Endothelial cell of hepatic sinusoid (primary cell): ENCODE data around the gene COA6.
"Not testable (repeated sequence)": the region's sequence is repeated elsewhere in the genome, so short reads cannot be mapped to it uniquely, and the experiment has no call there.

ENCODE experiments used
- in situ Hi-C: cut with HindIII; loops from 2 replicates; pipeline ENCODE4 v1.10.0; 2017; ENCODE audit warnings: low sequenced_read_pairs

The COA6 gene, protein sequence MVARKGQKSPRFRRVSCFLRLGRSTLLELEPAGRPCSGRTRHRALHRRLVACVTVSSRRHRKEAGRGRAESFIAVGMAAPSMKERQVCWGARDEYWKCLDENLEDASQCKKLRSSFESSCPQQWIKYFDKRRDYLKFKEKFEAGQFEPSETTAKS

DNA sequence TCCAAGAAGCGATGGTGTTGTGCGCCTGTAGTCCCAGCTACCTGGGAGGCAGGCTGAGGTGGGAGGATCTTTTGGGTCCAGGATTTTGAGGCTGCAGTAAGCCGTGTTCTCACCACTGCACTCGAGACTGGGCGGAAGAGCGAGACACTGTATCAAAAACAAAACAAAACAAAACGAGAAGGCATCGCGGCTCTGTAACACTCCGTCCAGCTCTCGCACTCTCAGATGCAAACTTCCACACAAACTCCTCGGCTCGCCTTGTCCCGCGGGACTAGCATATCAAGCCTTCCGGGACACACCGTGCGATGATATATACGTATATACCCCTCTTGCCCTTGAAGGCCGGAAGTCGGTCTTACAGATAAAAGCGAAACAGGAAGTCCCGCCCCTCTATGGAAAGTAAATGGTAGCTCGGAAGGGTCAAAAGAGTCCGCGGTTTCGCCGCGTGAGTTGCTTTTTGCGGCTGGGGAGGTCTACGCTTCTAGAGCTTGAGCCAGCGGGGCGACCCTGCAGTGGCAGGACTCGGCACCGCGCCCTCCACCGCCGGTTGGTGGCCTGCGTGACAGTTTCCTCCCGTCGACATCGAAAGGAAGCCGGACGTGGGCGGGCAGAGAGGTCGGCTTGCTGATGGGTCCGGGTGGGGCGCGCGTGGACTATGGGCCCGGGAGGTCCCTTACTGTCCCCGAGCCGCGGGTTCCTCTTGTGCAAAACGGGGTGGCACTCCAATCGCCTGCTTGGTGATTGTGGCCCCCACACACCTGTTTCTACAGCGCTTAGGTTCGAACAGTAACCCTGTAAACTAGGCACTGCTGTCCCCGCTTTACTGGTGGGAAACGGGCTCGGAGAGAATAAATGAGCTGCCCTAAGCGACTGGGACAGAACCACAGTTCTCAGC is at the start of gene COA6:
Gene COA6 (plus strand): TSS at position 393 of the 895 bp plus-strand sequence. CDS start 11 bp downstream, at position 404.
- in situ Hi-C loops: no loop called here

DNA sequence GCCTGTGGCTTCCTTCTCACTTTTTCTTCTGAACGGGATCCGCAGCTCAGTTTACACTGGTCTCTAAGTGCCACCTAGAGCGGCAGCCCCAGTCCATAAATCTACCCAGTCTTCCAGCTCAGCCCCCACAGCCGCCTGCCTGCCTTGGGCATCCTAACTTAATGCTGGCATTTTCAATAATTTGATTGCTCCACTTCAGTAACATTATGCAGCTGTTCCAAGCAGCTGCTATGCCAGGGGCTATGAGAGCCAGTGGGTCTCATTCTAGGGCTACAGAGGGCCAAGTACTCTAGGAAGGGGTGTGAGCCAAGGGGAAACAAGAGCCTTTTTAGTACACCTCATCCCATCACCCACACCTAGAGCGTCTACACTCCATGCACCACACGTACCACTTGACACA is 48.4 kb upstream of the COA6 start:
- in situ Hi-C loops: no loop called here

DNA sequence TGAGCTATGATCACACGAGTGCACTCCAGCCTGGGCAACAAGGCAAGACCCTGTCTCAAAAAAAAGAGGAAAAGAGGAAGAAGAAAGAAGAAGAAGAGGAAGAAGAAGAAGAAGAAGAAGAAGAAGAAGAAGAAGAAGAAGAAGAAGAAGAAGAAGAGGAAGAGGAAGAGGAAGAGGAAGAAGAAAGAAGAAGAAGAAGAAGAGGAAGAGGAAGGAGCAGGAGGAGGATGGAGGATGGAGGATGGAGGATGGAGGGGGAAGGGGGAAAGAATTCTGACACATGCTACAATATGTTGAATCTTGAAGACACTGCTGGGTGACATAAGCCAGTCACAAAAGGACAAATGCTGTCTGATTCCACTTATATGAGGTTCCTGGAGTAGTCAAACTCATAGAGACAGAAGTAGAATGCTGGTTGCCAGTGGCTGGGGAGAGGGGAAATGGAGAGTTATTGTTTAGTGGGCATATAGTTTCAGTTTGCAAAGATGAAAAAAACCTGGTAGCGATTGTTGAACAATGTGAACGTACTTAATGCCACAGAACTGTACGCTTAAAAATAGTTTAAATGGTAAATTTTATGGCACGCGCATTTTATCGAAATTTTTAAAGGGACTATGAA is 47.3 kb upstream of the COA6 start:
- in situ Hi-C loops: no loop called here

DNA sequence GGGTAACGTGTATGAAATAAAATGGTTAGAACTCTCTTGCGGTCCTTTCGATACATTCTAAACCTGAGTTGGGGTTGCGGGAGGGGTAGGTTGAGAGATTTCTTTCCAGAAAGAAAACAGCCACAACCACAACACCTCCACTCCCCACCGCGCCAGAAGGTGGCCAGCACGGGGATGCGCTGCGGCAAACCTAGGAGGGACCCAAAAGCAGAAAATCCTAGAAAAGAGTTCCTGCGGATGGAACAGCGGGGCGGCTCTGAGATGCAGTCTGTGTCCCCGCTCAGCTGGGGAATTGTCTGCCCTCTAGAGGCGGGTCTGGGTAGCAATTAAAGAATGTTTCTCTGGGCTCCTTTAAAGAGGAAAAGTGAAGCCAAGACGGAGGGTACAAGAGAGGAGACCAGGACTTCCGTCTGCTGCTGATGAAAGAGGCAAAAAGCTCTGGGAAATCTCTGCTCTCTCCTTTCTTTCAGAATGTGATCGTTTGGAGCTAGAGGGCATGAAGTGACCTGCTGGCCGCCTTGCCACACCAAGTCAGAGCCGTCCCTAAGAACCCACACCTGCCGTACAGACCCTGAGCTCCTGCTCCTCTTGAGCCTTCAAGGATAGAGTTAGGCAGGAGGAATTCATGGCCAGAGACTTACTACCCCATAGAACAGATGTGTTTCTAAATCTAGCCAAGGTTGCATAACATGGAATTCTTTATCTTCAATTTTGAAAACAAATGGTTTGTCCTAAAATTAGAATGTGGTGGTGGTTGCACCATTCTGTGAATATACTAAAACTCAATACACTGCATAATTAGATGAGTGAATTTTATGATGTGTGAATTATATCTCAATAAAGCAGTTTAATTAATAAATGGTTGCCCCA is 46.5 kb upstream of the COA6 start:
- in situ Hi-C loops: no loop called here

DNA sequence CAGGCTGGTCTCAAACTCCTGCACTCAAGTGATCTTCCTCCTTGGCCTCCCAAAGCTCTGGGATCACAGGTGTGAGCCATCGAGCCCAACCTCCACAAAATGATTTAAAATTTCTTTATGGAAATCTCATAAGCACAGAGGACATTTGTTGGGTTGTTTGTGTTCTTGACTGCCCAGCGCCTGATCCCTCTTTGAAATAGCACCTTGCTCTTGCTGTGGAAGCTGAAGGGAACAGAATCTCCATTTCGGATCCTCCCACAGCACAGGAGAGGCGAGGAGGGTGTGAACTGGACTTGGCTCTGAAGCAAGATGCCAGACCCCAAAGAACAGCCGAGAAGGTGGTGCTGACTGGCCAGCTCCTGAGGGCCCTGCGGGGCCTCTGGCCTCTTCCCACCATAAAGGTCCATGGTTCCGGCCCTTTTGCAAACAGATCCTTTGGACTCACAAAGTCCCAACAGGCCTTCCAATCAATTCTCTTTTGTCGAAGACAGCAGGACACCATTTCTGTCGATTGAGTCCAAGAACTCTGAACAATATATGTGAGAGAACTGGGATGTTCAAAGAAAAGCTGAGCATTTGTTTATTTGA is 45.6 kb upstream of the COA6 start:
- in situ Hi-C loops: no loop called here

DNA sequence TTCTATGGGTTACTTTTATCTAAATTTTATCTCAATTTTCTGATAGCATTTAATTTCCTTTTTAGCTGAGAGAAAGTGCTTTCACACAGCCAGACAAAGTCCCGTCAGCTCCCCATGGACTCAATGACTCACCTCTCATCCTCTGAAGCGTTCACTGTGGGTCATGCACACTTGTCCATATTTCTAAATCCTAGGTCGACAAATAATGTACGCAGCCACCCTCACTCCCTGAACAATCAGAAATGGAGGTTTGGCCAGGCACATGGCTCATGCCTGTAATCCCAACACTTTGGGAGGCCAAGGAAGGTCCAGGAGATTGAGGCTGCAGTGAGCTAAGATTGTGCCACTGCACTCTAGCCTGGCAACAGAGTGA is 42.4 kb upstream of the COA6 start:
- in situ Hi-C loops: no loop called here

DNA sequence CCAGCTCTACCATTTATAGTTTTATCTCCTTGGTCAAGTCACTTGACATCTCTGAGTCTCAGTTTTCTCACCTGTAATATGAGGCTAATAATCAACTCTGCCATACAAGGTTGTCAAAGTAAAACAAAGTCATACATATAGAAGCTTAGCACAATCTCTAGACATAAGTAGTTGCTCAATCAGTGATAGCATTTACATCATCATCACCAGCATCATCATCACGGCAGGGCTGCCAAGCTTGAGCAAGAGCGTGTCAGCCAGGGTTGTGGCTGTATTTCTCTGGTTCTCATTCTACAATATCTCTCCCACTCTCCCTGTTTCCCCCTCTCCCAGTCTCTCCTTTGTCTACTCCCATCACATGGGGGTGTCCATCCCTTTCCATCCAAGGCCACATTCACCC is 41.7 kb upstream of the COA6 start:
- in situ Hi-C loops: no loop called here

DNA sequence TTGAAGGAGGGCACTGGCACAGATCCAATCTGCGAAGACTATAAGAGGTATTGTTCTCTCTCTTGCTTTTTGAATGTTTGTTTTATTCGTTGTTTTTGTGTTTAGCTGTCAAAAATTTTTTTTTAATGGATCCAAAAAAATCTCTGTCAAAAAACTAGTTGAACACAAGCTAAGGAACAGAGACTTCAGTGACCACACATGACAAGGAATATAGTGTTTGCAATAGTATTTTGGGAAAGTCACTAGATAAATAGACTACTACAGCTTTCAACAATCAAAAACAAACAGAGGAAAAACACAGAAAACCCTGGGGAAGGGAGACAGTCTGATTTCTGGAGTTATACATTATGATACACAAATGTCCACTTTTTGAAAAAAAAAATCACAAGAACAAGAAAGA is 36.9 kb upstream of the COA6 start:
- in situ Hi-C loops: no loop called here

DNA sequence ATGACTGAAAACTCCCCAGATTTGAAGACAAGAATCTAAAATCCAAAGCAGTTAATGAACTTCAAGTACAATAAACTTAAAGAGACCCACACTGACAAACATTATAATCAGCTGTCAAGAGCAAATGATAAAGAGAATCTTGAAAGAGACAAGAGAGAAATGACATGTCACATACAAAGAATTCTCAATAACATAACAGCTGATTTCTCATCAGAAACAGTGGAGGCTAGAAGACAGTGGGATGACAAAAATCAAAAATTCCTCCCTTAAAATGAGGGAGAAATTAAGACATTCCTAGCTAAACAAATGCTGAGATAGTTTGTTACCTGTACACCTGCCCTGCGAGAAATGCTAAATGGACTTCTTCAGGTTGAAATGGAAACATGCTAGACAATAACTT is 36.0 kb upstream of the COA6 start:
- in situ Hi-C loops: no loop called here

DNA sequence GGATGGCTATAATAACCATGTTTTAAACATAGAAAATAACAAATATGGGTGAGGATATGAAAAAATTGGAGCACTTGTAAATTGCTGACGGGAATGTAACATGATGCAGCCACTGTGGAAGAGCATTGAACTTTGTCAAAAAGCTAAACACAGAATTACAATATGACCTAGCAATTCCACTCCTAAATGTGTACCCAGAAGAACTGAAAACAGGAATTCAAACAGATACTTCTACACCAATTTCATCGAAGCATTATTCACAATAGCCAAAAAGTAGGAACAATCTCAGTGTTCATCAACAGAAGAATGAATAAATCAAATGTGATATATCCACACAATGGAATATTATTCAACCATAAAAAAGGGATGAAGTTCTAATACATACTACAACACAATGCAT is 32.7 kb upstream of the COA6 start:
- in situ Hi-C loops: no loop called here

DNA sequence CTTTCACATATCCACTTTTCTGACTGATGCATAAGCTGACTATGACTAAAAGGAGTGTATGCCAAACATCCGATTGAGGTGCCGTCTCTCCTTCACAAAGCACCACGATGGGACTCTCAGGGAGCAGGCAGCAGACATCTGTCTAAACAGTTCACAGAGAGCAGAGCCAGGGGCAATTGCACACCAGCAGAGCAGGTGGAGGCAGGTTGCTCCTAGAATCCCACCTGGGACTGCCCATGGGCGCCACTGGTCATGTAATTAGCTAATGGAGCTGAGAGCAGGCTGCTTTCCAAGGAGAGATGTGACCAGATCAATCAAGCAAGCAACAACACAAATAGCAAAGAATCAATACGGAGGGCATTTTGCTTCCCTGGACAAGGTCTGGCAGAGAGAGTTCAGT is 30.5 kb upstream of the COA6 start:
- in situ Hi-C loops: no loop called here

DNA sequence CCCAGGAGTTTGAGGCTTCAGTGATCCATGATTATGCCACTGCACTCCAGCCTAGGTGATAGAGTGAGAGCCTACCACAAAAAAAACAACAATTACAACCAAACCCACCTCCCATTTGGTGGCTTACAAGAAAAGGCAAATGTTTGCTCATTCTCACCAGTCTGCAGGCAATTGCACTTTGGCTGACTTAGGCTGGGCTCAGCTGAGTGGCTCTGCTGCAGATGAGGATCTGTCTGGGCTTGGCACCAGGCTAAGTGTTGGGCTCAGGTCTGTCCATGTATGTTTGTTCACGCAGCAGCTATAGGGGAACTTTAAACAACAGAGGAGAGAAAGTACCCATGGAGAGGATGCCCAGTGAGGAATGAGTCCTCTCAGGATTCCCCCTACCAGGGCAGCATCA is 28.0 kb upstream of the COA6 start:
- in situ Hi-C loops: no loop called here

DNA sequence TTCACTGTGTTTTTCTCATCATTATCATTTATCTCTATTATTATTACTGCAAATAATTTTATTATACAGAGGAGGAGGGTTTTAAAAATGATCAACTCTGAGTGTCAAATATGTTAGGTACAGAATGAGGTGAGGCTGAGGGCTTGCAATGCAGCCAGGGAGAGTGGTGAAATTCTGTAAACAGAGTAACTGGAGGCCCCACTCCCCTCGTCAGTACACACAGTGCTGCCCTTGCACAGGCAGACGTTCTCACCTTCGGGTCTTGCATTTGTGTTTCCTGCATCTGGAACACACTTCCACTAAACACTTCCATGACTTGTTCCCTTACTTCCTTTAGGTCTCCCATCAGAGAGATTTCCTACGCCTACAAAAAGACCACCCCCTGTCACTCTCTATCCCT is 24.3 kb upstream of the COA6 start:
- in situ Hi-C loops: no loop called here

DNA sequence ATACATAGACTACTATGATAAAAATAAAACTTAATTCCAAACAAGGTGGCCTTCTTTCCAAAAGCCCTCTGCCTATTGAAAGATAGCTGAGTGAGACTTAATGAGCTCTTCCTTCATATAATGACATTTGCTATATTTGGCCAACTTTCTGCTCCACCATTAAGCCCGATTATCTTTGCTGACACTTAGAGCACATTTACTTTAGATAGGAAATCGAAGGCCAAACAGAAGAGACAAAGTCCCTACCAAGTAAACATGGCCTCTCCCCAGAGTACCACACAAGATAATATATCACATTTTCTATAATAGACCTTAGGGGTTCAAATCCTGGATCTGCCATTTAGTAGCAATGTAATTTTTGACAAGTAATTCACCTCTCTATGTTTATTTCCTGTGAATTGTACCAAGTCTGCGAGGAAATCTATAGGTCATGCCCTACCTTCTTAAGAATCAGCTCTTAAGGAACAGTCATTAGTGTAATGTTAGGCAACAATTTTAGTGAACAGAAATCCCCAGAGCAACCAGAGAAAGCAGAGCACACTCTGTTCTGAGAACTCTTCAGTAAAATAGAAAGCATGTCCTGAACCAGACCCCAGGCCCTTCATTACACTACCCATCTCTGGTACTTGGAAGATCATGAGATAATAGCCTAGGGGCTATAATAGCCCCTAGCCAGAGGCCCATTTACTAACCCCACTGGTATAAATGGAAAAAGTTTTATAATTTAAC is 17.3 kb upstream of the COA6 start:
- in situ Hi-C loops: no loop called here

DNA sequence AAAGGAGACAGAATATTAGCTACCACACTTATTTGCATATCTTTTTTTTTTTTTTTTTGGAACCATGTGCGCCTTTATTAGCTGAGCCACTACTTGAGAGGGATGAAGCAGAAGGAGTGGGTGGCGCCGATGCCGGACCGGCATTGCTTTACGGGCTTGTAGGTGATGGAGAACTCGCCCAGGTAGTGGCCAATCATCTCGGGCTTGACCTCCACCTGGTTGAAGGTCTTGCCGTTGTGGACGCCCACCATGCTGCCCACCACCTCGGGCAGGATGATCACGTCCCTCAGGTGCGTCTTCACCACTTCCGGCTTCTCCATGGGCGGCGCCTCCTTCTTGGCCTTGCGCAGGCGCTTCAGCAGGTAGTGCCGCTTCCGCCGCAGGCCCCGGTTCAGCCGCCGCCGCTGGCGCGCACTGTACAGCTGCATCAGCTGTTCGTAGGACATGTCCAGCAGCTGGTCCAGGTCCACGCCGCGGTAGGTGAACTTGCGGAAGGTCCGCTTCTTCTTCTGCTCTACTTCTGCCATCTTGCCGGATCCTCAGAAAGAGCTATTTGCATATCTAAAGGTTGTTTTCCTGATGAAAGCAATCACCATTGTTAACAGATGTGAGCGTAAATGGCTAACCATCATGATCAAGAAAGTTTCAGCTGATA is 16.5 kb upstream of the COA6 start:
- in situ Hi-C loops: not testable (repeated sequence)

DNA sequence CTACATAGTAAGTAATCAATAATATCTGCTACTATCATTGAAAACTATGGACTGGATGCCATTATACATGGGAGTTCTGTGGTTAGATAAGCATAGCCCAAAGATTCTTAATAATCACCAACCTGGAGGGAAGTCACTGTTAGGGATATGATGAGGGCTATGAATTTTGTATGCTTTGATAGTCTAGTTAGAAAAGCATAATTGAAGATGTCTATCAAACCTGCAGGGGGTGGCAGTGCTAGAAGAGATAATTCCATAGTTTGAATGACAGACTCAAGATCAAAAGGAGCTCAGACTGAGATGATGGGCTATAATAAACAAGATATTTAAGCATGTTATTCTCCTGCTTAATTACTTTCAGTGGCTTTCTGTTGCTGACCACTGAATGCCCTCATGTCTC is 15.4 kb upstream of the COA6 start:
- in situ Hi-C loops: no loop called here

DNA sequence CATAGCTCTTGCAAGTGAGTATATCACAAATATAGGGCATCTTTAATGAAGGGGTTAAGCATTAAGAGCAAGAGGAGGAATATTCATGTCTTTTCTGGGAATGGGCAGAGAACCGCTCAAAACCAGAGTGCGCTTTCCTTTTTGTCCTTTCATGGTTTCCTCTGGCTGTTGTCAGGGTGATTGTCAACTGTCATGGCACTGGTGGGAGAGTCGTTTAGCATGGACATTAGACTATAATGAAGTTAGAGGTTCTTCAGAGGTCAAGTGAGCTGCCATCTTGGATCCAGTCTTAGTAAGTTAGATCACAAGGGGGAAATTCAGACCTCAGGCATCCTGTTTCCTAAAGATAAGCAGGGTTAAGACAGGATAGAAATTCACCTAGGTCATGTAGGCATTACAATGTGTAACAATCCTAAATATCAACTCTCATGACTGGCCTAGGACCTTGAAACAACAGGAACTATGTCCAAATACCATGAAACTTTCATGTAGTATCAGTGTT is 12.1 kb upstream of the COA6 start:
- in situ Hi-C loops: no loop called here

DNA sequence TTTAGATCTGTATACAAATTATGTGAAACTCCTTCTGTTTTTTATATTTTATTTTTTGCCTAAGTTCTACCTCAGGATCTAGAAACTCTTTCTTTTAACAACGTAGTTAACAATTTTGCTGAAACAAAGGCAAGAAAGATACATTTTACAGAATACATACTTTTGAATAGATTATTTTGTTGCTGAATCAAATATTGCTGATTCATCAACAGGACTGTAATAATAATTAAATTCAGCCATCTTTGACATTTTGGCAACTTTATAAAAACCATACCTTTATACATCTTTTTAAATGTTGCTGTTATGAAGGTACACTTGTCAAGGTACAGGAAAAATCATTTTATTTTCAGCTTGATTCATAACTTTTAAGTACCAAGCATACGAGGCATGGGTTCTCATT is 10.7 kb upstream of the COA6 start:
- in situ Hi-C loops: no loop called here

DNA sequence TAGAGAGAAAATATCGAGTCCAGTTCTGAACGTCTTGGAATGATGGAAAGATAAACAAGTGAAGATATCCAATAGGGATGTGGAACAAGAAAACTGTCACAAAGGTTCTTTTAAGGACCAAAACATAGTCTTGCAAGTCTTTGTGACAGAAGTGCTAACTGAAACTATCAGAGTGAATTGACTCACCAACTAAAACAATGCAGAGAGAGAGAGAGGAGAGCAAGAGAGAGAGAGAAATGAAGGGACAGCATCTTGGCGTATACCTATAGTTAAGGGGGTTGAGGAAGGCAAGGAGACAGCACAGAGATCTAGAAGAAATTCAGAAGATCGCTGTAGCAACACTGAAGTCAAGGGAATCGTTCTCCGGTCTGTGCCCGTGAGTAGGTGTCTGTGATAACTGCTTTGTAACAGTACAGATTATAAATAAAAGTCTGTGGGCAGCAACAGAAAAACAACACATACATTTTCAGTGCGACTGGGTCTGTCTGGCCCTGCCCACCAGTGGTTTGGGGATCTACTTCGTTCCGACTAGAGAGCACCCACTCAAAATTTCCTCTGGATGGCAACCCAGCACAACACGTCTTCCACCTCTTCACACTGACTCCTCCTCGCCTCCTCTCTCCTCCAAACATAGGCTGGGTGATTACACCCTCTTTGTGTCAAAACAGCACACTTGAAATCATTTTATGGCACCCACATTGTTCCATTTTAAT is 4.8 kb upstream of the COA6 start:
- in situ Hi-C loops: no loop called here
